ENCODE data around the gene PSMD13.
A peak's percentile ranks its signal among the peaks of the same experiment; 100 is the strongest.

PSMD13 gene

DNA sequence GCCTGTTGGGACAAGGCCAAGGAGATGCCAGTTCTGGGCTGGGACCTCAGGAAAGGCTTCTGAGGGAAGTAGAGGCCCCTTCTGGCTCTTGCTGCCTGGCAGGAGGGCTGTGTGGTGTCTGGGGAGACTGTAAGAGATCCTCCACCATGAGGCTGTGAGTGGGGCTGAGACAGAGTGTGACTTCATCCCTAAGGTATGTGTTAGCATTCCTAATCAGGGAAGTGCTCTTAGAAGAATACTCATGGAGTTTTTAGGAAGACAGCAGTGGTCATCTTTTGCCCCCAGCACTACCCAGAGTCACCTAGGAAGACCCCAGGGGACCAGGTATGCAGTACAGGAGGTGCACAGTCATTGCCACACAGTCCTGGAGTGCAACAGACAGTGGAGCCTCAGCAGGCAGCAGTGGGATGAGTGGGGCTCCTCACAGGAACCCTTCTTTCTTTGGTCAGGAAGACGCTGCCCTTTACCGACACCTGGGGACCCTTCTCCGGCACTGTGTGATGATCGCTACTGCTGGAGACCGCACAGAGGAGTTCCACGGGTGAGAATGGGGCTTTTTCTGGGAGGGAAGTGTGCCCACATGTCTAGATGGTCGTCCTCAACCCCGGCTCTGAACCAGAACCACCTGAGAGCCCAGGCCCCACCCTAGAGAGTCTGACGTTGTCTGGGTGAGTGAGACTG, 26.5 kb upstream of the PSMD13 start:
- Histone ChIP-seq H3K4me1 (ENCODE audit: insufficient read depth, insufficient read length) (peaks cover 28% of the 10 kb centered on the region), H3K9me3 (ENCODE audit: insufficient read depth, low read length) (no peaks in the 10 kb centered on the region), H3K27me3 (ENCODE audit: insufficient read depth, insufficient read length) (no peaks in the 10 kb centered on the region), H3K9ac (ENCODE audit: insufficient read length, low read depth) (peak overlapping the region; percentile 92), H3K4me3 (ENCODE audit: insufficient read length, low read depth) (peak overlapping the region; percentile 85), H3K36me3 (ENCODE audit: insufficient read depth, insufficient read length, low read length) (peaks cover 72% of the 10 kb centered on the region)
- no peak for TF ChIP-seq SUZ12 (IDR thresholded peaks at IDR 0.05; ENCODE audit: extremely low read depth, insufficient read depth, insufficient read length)
- no peak for TF ChIP-seq YY1 (IDR thresholded peaks at IDR 0.05; ENCODE audit: insufficient read depth, insufficient read length)
- no peak for TF ChIP-seq ZNF274 (IDR thresholded peaks at IDR 0.05; ENCODE audit: low read depth, low read length)
- peak; percentile 22 for DNase-seq (ENCODE audit: low read depth, low spot score)

DNA sequence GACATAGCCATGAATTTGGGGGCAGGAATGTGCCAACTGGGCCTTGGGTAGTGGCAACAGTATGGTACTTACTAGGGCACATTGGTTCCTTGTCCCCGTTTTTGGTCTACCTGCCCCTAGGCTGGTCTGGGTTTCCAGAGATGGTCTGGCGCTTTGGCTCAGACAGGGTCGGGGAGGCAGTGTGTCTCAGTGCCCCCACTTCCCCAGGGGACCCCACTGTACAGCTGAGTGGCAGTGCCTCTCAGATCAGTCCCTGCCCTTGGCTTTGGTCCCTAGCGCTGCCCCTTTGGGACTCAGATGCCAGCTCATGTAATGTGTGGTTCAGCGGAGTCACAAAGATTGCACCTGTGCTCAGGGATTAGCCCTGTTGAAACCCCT, 26.0 kb upstream of the PSMD13 start:
- H3K36me3 ChIP-seq (ENCODE audit: insufficient read depth, insufficient read length, low read length): peaks cover 72% of the 10 kb centered on the region
- H3K4me3 ChIP-seq (ENCODE audit: insufficient read length, low read depth): no peak overlapping the region
- no peak for DNase-seq (ENCODE audit: low read depth, low spot score)
- peaks cover 24% of the 10 kb centered on the region for H3K4me1 ChIP-seq (ENCODE audit: insufficient read depth, insufficient read length)
- H3K9me3 ChIP-seq (ENCODE audit: insufficient read depth, low read length): no peaks in the 10 kb centered on the region
- no peaks in the 10 kb centered on the region for H3K27me3 ChIP-seq (ENCODE audit: insufficient read depth, insufficient read length)
- H3K9ac ChIP-seq (ENCODE audit: insufficient read length, low read depth): peak overlapping the region; percentile 16
- TF ChIP-seq ZNF274 (IDR thresholded peaks at IDR 0.05; ENCODE audit: low read depth, low read length): no peak
- no peak for TF ChIP-seq SUZ12 (IDR thresholded peaks at IDR 0.05; ENCODE audit: extremely low read depth, insufficient read depth, insufficient read length)
- no peak for TF ChIP-seq YY1 (IDR thresholded peaks at IDR 0.05; ENCODE audit: insufficient read depth, insufficient read length)

DNA sequence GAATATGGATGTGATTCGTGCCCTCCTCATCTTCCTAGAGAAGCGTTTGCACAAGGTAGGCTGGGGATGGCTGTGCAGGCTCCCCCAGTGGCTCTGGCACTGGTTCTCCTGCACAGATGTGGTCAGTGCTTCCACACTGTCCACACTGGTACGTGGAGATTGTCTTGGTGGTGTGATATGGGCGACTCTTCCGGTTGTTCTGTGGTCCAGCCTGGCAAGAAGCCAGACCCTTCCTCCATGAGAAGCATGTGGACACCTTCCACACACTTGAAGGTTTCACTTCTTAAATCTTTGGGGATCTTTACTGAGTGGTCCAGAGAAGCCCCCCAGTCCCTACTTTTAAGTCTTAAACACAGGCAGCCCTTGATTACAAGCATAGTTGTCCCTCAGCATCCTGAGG, 25.5 kb upstream of the PSMD13 start:
- Histone ChIP-seq H3K9me3 (ENCODE audit: insufficient read depth, low read length) (no peaks in the 10 kb centered on the region), H3K4me1 (ENCODE audit: insufficient read depth, insufficient read length) (peaks cover 24% of the 10 kb centered on the region), H3K9ac (ENCODE audit: insufficient read length, low read depth) (no peak overlapping the region), H3K36me3 (ENCODE audit: insufficient read depth, insufficient read length, low read length) (peaks cover 73% of the 10 kb centered on the region), H3K4me3 (ENCODE audit: insufficient read length, low read depth) (no peak overlapping the region), H3K27me3 (ENCODE audit: insufficient read depth, insufficient read length) (no peaks in the 10 kb centered on the region)
- TF ChIP-seq ZNF274 (IDR thresholded peaks at IDR 0.05; ENCODE audit: low read depth, low read length): no peak
- no peak for TF ChIP-seq SUZ12 (IDR thresholded peaks at IDR 0.05; ENCODE audit: extremely low read depth, insufficient read depth, insufficient read length)
- no peak for TF ChIP-seq YY1 (IDR thresholded peaks at IDR 0.05; ENCODE audit: insufficient read depth, insufficient read length)
- DNase-seq (ENCODE audit: low read depth, low spot score): no peak

DNA sequence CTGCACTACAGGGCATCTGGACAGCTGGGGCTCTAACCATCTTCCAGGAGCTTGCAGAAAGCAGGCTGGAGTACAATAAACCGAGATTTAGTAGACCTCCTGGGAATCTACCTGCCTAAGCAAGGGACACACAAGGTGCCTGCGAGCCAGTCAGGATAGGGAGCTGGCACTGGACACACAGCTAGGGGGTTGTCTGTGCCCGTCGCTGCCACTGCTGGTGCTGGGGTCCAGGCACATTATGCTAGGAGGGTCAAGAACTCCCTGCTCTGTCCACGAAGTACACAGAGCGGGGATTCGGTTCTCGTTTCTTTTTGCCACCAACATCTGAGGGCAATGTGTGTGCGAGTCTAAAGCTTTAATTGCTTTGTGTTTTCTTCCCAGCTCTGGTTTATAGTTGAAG, 25.0 kb upstream of the PSMD13 start:
- peaks cover 75% of the 10 kb centered on the region for H3K36me3 ChIP-seq (ENCODE audit: insufficient read depth, insufficient read length, low read length)
- H3K27me3 ChIP-seq (ENCODE audit: insufficient read depth, insufficient read length): no peaks in the 10 kb centered on the region
- no peak for DNase-seq (ENCODE audit: low read depth, low spot score)
- no peak overlapping the region for H3K9ac ChIP-seq (ENCODE audit: insufficient read length, low read depth)
- H3K4me1 ChIP-seq (ENCODE audit: insufficient read depth, insufficient read length): peaks cover 24% of the 10 kb centered on the region
- TF ChIP-seq ZNF274 (IDR thresholded peaks at IDR 0.05; ENCODE audit: low read depth, low read length) (no peak), SUZ12 (IDR thresholded peaks at IDR 0.05; ENCODE audit: extremely low read depth, insufficient read depth, insufficient read length) (no peak), YY1 (IDR thresholded peaks at IDR 0.05; ENCODE audit: insufficient read depth, insufficient read length) (no peak)
- H3K4me3 ChIP-seq (ENCODE audit: insufficient read length, low read depth): no peak overlapping the region
- no peaks in the 10 kb centered on the region for H3K9me3 ChIP-seq (ENCODE audit: insufficient read depth, low read length)

DNA sequence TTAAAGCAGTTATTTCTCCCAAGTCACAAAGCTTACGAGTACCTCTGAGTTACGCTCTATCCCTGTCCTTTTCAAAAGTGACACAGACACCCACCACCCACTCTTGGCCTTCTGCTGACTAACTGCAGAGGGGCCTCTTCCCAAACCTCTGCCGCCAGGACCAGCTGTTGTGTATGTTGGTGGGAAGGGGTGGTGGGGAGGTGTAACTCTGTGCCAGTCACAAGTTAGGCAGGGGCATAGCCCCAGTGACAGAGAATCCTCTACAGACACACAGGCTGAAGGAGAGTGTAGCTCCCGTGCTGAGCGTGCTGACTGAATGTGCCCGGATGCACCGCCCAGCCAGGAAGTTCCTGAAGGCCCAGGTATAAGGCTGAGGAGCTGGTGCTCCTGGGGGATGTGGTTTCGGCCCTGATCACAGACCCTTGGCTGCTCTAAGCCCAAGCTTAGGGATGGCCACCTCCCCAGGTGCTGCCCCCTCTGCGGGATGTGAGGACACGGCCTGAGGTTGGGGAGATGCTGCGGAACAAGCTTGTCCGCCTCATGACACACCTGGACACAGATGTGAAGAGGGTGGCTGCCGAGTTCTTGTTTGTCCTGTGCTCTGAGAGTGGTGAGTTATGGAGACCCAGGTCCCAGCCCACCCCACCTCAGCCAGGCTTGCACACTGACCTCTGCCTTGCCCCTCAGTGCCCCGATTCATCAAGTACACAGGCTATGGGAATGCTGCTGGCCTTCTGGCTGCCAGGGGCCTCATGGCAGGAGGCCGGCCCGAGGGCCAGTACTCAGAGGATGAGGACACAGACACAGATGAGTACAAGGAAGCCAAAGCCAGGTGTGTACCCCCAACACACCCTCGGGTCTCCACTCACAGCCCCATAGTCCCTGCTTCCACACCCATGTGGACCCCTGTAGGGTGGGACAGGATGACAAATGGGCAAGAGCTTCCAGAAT, 24.4 kb upstream of the PSMD13 start:
- H3K9me3 ChIP-seq (ENCODE audit: insufficient read depth, low read length): no peaks in the 10 kb centered on the region
- no peak for TF ChIP-seq SUZ12 (IDR thresholded peaks at IDR 0.05; ENCODE audit: extremely low read depth, insufficient read depth, insufficient read length)
- TF ChIP-seq YY1 (IDR thresholded peaks at IDR 0.05; ENCODE audit: insufficient read depth, insufficient read length): no peak
- no peak for TF ChIP-seq ZNF274 (IDR thresholded peaks at IDR 0.05; ENCODE audit: low read depth, low read length)
- no peak overlapping the region for H3K4me3 ChIP-seq (ENCODE audit: insufficient read length, low read depth)
- H3K36me3 ChIP-seq (ENCODE audit: insufficient read depth, insufficient read length, low read length): peaks cover 75% of the 10 kb centered on the region
- H3K4me1 ChIP-seq (ENCODE audit: insufficient read depth, insufficient read length): peaks cover 24% of the 10 kb centered on the region
- no peak overlapping the region for H3K9ac ChIP-seq (ENCODE audit: insufficient read length, low read depth)
- no peaks in the 10 kb centered on the region for H3K27me3 ChIP-seq (ENCODE audit: insufficient read depth, insufficient read length)
- DNase-seq (ENCODE audit: low read depth, low spot score): no peak

DNA sequence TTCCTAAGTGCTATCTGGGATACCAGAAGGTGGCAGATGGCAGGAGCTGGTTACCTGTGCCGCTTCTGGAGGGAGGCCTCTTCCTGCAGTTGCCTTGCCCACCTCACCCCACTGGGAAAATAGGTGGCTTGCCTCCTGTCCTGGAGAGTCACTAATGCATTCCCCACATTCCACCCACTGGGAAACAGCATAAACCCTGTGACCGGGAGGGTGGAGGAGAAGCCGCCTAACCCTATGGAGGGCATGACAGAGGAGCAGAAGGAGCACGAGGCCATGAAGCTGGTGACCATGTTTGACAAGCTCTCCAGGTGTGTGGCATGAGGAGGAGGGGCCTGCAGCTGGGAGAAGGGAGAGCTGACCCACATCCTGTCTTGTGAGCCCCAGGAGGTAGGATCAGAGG, 23.7 kb upstream of the PSMD13 start:
- H3K4me3 ChIP-seq (ENCODE audit: insufficient read length, low read depth): no peak overlapping the region
- peaks cover 75% of the 10 kb centered on the region for H3K36me3 ChIP-seq (ENCODE audit: insufficient read depth, insufficient read length, low read length)
- no peak overlapping the region for H3K9ac ChIP-seq (ENCODE audit: insufficient read length, low read depth)
- DNase-seq (ENCODE audit: low read depth, low spot score): no peak
- TF ChIP-seq ZNF274 (IDR thresholded peaks at IDR 0.05; ENCODE audit: low read depth, low read length): no peak
- H3K9me3 ChIP-seq (ENCODE audit: insufficient read depth, low read length): no peaks in the 10 kb centered on the region
- H3K27me3 ChIP-seq (ENCODE audit: insufficient read depth, insufficient read length): no peaks in the 10 kb centered on the region
- H3K4me1 ChIP-seq (ENCODE audit: insufficient read depth, insufficient read length): peaks cover 24% of the 10 kb centered on the region

DNA sequence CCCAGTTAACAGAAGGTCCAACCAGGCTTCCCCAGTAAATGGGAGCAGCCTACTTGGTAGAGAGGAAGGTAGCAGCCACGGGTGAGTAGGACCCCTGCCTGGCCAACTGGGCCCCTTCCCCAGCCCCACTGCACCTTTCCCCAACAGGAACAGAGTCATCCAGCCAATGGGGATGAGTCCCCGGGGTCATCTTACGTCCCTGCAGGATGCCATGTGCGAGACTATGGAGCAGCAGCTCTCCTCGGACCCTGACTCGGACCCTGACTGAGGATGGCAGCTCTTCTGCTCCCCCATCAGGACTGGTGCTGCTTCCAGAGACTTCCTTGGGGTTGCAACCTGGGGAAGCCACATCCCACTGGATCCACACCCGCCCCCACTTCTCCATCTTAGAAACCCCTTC, 22.7 kb upstream of the PSMD13 start:
- H3K4me1 ChIP-seq (ENCODE audit: insufficient read depth, insufficient read length): peaks cover 24% of the 10 kb centered on the region
- no peak for DNase-seq (ENCODE audit: low read depth, low spot score)
- no peak overlapping the region for H3K9ac ChIP-seq (ENCODE audit: insufficient read length, low read depth)
- H3K27me3 ChIP-seq (ENCODE audit: insufficient read depth, insufficient read length): no peaks in the 10 kb centered on the region
- H3K9me3 ChIP-seq (ENCODE audit: insufficient read depth, low read length): no peaks in the 10 kb centered on the region
- peaks cover 75% of the 10 kb centered on the region for H3K36me3 ChIP-seq (ENCODE audit: insufficient read depth, insufficient read length, low read length)
- TF ChIP-seq ZNF274 (IDR thresholded peaks at IDR 0.05; ENCODE audit: low read depth, low read length): no peak
- no peak for TF ChIP-seq YY1 (IDR thresholded peaks at IDR 0.05; ENCODE audit: insufficient read depth, insufficient read length)
- no peak for TF ChIP-seq SUZ12 (IDR thresholded peaks at IDR 0.05; ENCODE audit: extremely low read depth, insufficient read depth, insufficient read length)
- no peak overlapping the region for H3K4me3 ChIP-seq (ENCODE audit: insufficient read length, low read depth)

All from NT2/D1 (cell line).